Myocyte (in vitro differentiated cells): Measurements from ENCODE around the gene FAM20B. TPM values are rescaled to one million over a fixed set of nuclear protein-coding genes. Genes with fewer than 3 reads are reported as not detected.
A peak's percentile ranks its signal among the peaks of the same experiment; 100 is the strongest.

Experiments
- DNase-seq: peaks from one replicate; pipeline ENCODE4 v3.0.0-alpha.2; 2012; ENCODE audit warnings: low read depth
- total RNA-seq: library from RNA; depleted of rRNA; stranded (reverse); fragments of >200 nt; gene quantifications from 2 replicates; pipeline ENCODE4 v1.2.3, GENCODE V29; 2014

The FAM20B gene
- total RNA-seq, 1 donor from 2014 or later, result 55.3 TPM

DNA sequence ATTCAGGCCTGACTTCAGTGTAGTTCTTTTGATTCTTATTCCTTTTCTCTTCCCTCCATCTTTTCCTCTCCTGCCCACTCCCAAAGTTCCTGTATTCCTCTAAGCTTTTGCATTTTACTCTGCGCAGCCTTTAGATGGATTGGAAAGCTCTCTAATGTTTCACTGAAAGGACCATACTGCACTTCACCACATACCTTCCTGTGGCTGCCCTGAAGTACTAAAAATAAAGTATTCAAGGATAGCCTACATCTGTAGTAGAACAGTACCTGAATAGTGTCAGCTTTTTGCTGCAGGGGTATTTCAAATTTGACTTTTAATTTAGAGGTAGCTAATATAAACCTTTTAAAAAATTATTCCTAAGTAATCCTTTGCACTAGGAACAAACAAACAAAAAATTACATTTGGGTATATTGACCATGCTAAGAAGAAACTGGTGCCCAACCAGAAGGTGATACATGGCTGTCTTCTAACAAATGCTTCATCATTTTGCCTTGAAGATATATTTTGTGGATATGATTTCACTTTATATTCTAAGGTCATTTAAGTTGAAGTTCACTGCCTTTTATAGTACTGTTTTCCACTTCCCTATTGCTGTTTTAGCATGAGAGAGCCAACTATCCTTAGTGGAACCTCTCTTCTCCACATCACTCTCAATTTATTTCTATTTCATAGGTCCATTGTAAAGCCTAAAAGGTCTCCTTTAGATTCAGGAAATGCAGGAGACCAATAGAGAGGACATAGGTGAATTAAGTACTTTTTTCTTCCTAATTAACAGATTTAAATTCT lies 22.8 kb downstream of the FAM20B start:
- DNase-seq, result no peak

DNA sequence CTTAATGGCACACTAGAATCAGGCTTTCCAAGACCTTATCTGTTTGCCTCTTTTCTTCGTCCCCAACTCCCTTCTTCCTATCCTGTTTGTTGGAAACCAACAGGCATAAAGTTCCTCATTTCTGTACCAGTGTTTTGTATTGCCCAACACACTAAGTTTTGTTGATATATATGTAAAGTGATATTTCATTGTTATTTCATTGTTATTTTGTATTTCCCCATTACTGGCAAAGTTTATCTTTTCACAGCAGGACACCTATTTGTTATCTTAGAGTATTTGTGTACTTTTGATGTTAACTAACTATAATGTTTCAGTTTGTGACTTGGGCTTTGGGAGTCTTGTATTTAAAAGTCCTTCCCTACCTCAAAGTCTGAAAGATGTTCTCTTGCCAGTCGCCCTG lies 27.1 kb downstream of the FAM20B start:
- DNase-seq, result no peak

DNA sequence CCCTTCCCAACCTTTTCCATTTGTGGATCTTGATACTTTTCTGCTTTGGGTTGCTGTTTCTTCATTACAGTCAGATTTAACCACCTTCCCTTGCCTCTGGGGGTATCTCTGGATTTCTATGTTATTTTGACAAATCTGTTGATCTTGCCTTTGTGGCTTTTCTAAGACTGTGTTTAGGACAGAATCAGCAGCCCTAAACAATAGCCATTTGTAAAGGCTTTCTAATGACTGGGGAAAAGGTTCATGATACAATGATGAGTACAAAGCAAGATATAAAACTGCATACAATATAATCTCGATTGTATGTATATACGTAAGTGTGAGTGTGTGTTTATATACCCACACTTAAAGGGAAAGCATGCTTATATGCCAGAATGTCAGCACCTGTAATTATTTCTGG lies 27.8 kb downstream of the FAM20B start:
- DNase-seq, result no peak

DNA sequence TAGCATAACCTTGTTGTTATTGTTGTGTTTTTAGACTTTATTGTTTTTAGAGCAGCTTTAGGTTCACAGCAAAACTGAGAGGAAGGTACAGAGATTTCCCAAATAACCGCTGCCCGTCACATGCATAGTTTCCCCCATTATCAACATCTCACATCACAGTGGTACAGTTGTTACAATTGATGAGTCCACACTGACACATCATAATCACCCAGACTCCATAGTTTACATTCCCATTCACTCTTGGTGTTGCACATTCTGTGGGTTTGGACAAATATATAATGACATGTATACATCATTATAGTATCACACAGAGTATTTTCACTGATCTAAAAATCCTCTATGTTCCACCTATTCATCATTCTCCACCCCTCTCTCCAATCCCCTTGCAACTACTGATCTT lies 30.2 kb downstream of the FAM20B start:
- no peak for DNase-seq

DNA sequence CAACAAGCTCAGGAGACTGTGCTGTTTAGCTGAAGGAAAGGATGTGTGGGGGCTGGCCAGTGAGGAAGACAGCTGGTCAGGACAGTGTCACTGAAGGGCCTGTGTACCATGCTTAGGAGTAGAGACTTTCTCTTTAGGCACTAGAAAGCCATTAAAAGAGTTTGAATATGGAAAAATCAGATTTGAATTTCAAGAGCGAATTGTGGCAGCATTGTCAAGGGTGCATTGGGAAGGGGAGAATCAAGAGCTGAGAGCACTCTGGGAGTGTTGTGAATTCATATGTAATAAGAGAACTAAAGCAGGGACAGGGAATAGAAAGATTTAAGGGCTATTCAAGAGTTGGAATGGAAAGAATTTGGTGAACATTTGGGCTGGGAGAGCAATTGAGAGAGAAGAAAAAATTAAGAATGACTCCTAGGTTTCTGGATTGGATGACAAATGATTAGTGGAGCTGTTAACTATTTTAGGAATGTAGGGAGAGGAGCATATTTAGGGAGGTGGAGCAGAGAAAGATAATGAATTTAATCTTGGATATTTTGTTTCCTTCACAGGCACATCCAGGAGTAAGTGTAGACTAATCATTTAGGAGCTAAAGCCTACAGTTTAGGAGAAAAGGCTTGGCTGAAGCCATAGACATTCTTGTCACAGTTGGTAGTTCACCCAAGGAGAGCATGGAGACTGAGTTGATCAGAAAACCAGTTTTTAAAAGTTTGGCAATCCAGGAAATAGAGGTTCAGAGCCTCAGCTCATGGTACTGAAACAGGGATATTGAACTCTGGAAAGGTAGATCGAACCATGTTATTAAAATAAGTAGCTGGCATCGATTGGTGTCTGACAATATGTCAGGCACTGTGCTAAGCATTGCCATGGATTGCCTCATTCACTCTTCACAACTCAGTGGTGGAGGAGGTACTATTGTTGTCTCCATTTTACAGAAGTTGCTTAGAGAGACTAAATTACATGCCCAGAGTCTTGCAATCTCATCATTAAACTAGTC lies 33.1 kb downstream of the FAM20B start:
- peak; percentile 68 for DNase-seq

DNA sequence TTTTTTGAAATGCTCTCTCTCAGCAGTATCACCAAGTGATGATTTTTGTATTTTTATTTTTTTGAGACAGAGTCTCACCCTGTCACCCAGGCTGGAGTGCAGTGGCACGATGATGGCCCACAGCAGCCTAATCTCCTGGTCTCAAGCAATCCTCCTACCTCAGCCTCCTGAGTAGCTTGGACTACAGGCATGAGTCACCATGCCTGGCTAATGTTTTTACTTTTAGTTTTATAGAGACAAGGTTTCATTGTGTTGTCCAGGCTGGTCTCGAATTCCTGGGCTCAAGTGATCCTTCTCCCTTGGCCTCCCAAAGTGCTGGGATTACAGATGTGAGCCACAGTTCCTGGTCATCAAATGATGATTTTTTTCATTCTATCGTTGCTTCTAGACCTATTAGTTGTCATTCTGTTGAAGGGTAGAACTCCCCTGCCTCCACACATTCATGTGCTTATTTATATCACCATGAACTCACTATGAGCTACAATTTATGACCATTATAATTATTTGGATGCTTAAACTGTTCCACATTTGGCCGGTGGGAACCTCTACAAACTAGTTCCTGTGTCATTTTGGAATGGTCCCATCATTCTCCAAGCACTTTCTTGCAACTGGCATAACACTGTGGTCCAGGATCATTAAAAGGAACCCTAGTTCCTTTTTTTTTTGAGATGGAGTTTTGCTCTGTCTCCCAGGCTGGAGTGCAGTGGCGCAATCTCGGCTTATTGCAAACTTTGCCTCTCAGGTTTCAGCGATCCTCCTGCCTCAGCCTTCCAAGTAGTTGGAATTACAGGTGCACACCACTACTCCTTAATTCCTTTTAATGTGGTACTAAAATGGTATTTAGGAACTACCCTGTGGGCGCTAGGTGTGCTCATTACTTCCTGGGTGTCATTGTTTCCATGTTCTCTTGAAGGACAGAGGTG lies 35.9 kb downstream of the FAM20B start:
- DNase-seq, result no peak

DNA sequence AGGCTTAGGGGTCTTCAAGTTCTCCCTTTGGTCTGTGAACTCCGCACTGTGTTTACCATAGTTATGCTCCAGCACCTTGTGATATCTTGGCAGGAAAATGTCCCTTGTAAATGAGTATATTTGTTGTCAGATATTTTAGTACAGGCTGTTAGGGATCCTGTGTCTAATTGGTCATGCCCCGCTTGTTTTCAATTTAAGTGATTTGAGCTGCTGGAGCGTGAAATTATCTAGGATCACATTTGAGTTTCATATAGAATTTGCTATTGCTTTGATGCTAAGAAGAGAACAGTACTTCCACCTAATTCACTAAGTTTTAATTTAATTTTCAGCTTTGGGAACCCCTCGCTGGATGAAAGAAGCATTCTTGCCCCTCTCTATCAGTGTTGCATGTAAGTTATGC lies 40.8 kb downstream of the FAM20B start:
- DNase-seq, result no peak

DNA sequence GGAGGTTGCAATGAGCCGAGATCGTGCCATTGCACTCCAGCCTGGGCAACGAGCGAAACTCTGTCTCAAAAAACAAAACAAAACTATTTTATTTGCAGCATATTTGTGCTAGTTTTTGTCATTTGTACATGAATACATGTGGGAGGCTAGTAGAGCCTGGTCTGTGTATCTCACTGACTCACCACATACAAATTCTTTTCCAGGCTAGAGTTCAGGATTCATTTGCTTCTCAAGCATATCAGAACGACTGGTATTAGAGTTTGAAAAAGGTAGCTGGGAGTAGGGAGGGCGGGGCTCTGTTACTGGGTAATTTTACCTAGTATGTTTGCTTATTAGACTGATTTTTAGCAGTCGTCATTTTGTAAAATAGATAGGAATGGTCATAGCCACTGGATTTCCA lies 51.7 kb downstream of the FAM20B start:
- no peak for DNase-seq

DNA sequence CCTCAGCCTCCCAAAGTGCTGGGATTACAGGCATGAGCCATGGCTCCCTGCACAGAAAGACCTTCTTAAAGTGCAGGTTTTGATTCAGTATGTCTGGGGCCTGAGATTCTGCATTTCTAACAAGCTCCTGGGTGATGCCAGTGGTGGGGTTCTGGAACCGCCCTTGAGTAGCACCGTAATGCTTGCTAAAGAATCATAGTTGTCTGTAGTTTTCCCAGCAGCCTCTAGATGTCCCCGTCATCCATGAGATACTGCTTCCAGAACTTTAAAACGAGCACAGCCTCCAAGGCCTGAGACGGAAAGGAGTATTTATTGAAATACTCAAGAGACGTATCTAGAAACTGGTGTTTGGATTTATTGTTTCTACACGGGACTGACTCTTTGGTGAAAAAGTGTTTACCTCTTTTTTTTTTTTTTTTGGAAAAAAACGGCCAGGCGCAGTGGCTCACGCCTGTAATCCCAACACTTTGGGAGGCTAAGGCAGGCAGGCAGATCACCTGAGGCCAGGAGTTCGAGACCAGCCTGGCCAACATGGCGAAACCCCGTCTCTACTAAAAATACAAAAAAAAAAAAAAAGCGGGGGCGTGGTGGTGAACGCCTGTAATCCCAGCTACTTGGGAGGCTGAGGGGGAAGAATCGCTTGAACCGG lies 53.5 kb downstream of the FAM20B start:
- peak; percentile 81 for DNase-seq

DNA sequence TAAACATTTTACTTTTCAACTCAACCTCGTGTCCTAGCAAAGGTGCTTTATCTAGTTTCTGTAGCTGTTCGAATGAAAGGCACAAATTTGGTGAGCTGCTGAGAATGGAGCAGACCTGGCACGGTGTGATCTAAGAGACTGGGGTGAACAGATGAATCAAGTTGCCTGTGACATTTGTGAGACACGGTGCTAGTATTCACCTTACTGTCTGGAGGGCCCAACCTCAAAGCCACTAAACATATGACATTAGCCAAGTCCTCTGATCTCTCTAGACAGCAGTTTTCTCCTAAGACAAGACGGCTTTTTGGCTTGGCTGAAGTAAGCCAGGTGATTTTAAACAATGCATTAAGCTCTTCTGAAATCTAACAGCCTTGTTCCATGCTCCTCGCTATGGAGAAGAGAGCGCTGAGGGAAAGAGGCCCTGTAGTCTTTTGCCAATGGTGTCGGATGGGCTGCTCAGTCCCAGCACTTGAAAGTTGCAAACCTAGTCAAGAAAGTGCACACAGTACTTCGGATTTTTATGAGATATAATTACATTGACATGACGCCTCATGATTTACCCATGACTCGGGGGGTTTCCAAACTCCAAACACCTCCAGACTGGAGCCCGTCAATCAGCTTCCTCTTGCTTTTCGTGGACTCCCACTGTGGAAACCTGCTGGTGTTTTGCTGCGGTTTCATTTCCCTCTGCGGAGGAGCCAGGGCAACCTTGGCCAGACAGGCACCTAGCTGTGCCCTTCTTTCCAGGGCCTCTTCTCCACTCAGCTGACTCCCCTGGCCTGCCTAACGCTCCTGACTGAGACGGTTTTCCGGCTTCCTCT lies 55.4 kb downstream of the FAM20B start:
- DNase-seq, result peak; percentile 32

DNA sequence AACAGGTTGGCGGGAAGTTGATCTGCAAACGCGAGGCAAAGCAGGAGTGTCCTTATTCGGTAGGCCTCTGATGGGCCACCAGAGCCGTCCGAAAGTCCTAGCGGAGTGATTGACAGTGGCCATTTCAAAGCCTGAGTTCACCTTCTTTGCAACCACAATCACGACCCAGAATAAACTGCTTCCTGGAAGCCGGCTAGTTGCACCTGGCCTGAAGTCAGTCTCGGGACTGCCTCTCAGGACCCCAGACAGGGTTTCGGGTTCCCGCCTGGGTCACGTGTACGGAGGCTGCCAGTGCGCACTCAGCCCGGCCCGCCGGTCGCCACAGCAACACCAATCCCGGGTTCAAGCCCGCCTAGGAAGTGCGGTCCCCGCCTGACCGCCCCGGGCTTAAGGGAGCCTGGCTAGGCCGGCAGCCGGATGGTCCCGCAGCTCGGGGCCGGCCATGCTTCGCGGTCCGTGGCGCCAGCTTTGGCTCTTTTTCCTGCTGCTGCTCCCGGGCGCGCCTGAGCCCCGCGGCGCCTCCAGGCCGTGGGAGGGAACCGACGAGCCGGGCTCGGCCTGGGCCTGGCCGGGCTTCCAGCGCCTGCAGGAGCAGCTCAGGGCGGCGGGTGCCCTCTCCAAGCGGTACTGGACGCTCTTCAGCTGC lies 56.1 kb downstream of the FAM20B start, which contains the start of gene TOR3A:
TSS of gene TOR3A (plus strand) at position 384 of the 646 bp plus-strand sequence. CDS start at position 443, 59 bp downstream.
- DNase-seq, result peak; percentile 96

DNA sequence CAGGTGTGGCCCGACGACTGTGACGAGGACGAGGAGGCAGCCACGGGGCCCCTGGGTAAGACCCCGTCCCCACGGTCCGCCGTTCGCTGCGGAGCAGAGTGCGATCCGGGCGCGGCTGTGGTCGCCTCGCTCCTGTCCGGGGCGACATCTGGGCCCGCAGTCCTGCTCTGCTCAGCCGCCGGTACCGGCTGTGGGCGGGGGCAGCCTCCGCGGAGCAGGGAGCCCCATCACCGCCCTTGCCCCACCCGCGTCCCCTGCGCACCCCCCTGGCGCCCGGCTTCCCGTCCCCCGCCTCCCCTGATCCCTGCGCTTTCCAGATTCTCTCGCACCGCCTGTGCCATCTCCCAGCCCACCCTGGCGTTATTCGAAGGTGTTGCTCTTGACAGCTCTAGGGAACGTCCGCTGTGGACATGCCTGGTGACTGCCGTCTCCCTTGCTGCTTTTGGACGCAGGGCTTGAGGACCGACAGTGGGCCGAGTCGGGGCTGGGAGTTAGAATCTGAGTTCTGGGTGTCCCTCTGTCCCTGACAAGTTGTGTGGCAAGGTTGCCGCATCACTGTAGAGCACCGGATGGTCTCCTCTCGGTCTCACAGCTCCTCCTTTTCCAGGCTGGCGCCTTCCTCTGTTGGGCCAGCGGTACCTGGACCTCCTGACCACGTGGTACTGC lies 56.8 kb downstream of the FAM20B start:
- DNase-seq, result peak; percentile 50

DNA sequence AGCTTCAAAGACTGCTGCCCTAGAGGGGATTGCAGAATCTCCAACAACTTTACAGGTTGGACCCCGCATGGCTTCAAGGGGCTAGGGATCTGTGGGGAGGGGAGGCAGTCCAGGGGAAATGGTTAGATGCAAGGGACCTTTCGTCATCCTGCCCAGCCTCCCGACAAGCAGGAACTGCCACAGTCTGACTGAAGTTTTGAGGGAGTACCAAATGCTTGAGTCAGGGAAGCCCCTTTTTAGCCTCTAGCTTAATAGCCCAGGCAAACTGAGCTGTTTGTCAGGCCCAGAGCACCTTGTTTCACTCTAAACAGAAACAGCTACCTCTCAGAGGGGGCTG lies 57.3 kb downstream of the FAM20B start:
- DNase-seq, result no peak

DNA sequence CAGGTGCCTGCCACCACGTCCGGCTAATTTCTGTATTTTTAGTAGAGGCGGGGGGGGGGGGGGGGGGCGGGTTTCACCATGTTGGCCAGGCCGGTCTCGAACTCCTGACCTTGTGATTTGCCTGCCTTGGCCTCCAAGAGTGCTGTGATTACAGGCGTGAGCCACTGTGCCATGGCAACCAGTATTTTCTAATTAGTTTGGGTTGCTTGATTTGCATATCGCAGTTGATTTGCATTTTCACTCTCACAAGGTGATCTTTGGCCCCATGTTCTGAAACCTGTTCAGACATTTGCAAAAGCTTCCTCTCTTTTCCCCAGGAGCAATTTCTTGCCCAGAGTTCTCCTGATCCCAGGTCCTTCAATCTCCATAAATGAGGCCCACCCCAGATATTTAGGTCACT lies 57.8 kb downstream of the FAM20B start:
- DNase-seq, result no peak

DNA sequence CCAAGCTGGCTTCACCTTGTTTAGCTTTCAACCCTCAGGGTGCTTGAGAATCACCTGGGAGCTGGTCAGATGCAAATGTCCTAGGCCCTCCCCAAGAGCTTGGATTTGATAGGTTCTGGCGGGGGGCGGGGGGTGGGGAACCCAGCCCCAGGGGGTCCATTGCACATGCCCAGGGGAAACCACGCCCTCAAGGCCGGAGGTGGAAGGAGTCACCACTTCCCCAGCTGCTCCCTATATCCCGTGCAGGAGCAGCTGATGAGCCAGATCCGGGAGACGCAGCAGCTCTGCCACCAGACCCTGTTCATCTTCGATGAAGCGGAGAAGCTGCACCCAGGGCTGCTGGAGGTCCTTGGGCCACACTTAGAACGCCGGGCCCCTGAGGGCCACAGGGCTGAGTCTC lies 62.0 kb downstream of the FAM20B start:
- peak; percentile 72 for DNase-seq

DNA sequence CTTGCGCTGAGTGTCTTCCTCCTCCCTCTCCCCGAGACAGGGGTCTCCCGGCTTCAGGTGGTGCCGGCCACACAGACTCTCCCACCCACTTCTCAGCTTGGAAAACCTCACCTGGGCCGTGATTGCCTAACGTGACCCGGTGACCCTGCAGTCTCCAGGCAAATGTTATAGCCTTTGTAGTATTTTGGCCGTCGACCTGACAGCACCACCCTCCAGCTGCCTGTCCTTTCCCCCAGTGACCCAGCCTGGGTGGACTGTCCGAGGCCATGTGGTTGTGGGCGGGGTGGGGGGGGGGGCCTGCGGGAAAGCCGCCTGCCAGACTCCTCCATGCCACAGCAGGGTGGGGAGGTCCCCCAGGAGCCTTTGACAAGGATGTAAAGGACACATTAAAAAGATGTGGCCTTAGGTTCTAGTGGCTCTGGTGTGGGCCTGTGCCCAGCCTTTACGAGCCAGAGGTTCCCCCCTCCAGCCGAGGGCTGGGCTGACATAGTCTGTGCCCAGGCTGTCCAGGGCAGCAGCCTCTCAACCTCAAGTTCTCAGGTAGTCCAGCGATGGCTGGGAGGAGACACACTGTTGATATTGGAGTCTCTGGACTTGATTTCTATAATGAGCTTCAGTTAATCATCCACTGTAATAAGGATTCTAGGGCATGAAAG lies 64.3 kb downstream of the FAM20B start:
- DNase-seq, result peak; percentile 45

DNA sequence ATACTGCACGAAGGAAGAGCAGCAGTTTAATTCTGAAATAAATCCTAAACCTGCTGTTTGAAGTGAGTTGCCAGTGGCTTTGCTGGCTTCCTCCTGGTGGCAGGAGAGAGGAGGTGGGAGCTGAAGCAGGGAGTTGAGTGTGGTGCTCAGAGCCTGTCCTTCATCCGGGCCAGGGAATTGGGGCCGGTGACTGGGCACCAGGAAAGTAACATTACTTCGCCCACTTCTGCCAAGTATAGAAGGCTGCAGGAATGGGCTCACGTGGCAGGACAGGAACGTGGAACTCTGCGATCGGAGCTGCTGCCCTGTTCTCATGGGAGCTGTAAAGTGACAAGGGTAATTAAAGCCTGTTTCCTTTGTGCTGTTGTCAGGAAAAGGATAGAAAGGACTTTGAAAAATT lies 64.8 kb downstream of the FAM20B start:
- DNase-seq, result no peak

DNA sequence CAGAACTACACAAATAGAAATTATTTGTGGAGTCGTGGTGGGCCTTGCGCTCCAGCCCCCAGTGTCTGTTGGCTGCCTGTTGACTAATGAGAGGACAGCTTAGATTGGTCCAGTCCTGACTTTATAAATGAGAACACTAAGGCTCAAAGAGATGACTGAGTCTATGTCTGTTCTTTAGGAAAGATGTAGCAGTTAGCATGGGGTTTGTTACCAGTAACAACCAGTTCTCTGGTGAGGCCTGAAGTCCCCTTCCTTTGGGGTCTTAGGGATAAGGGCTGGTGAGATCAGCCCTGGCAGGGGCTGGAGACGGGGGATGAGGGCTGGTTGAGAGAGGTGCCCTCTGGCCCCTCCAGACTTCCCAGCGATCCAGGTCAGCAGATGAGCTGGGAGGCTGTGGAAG lies 65.2 kb downstream of the FAM20B start:
- DNase-seq, result no peak
